Measurements from ENCODE around the gene TNFRSF13B.

DNA sequence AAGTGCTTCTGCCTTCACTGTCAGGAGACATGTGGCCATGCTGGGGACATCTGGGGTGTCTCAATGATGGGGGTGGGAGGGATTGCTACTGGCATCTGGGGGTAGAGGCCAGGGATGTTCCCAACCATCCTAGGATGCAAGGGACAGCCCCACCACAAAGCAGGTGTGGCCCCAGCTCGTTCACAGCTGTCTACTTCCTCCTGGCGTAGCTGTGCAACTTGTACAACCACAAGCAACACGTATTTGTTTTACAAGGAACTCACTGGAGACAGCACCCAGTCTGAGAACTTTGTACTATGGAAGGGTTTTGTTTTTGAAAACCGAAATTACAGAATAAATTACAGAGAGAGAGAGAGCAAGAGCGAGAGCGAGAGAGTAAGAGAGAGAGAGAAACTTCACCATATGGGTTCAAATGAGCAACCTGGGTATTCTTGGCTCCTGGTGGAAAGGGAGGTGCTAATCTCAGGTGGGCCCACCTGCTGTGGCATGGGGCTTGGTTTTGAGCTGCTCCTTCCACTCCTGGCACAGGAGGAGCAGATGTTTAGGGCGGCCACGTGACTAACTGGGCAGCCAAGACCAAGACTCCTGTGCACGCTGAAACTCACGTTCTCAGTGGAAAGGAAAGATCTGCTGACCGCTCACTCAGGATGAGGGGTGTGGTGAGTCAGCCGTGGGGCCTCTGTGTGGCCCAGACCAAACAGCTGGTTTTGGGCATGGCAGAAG is 17.5 kb upstream of the TNFRSF13B start:
- TF ChIP-seq, protein P1, sequence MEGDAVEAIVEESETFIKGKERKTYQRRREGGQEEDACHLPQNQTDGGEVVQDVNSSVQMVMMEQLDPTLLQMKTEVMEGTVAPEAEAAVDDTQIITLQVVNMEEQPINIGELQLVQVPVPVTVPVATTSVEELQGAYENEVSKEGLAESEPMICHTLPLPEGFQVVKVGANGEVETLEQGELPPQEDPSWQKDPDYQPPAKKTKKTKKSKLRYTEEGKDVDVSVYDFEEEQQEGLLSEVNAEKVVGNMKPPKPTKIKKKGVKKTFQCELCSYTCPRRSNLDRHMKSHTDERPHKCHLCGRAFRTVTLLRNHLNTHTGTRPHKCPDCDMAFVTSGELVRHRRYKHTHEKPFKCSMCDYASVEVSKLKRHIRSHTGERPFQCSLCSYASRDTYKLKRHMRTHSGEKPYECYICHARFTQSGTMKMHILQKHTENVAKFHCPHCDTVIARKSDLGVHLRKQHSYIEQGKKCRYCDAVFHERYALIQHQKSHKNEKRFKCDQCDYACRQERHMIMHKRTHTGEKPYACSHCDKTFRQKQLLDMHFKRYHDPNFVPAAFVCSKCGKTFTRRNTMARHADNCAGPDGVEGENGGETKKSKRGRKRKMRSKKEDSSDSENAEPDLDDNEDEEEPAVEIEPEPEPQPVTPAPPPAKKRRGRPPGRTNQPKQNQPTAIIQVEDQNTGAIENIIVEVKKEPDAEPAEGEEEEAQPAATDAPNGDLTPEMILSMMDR (conservative IDR thresholded peaks at IDR 0.05; ENCODE audit: low read length), result no peak
- no peak for TF ChIP-seq EZH2phosphoT487 (IDR thresholded peaks at IDR 0.05; ENCODE audit: borderline replicate concordance, low read depth, low read length)

Measured in OCI-LY7 (cell line).